DOHH2 (cell line): Measurements from ENCODE around the gene CLEC17A.

ENCODE experiments used
- CTCF ChIP-seq: fragments of 200-600 bp; sonication (generic); IDR thresholded peaks from one replicate; pipeline ENCODE4 v1.5.1; 2014; ENCODE audit warnings: antibody characterized with exemption, mild to moderate bottlenecking, low read depth, low read length; ENCODE audit not compliant: poor library complexity, severe bottlenecking
- EZH2phosphoT487 ChIP-seq: fragments of 200-600 bp; sonication (generic); IDR thresholded peaks from 2 replicates; pipeline ENCODE4 v1.6.1; 2017; ENCODE audit warnings: borderline replicate concordance, mild to moderate bottlenecking, antibody characterized with exemption, low read length, moderate library complexity, mixed read lengths

- TF ChIP-seq CTCF (no peak), EZH2phosphoT487 (no peak)
These were observed 12.7 kb downstream of the CLEC17A start for GRCh38 chr19:14595558-14595957.
